Stimulated activated CD8-positive, alpha-beta memory T cell treated with anti-CD3 and anti-CD28 coated beads, Interleukin-7, amount 100 ng/mL, for 4 hours (primary cell): ENCODE data around the gene HS6ST3.
"Not testable (repeated sequence)": the region's sequence is repeated elsewhere in the genome, so short reads cannot be mapped to it uniquely, and the experiment has no call there.

Experiments used
- DNase-seq, 2 donors: peaks; one replicate each; pipeline ENCODE4 v3.0.0-alpha.2; 2020; ENCODE audit warnings: low read depth in 2 of 2

HS6ST3 gene

DNA sequence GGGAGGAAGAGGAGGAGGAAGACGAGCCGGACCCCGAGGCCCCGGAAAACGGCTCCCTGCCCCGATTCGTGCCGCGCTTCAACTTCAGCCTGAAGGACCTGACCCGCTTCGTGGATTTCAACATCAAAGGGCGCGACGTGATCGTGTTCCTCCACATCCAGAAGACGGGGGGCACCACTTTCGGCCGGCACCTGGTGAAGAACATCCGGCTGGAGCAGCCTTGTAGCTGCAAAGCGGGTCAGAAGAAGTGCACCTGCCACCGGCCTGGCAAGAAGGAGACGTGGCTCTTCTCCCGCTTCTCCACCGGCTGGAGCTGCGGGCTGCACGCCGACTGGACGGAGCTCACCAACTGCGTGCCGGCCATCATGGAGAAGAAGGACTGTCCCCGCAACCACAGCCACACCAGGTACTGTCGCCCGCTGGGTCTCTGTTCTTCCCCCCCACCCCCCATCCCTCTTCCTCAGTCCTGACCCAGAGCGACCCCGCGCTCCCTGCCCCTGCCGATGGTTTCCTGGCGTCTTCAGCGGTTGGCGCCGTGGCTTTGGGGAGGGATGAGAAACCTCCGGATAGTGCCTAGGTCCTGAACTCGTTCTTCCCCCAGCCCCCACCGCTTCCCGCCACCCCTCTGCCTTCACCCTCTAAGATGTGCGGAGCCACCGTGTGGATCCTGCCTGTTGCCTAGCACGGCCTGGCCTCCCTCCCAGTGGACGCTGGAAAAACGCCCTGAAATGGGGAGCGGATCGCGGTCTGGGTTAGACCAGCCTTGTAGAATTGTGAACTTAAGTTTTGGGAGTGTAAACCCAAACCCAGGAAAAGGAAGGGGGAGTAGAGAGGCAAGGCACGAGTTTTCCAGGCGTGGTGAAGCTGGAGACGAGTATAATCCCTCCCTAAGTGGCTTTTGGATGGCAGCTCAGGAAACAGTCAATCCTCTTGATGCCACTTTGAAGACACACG lies 1.5 kb downstream of the HS6ST3 start:
- DNase-seq, result no peak

DNA sequence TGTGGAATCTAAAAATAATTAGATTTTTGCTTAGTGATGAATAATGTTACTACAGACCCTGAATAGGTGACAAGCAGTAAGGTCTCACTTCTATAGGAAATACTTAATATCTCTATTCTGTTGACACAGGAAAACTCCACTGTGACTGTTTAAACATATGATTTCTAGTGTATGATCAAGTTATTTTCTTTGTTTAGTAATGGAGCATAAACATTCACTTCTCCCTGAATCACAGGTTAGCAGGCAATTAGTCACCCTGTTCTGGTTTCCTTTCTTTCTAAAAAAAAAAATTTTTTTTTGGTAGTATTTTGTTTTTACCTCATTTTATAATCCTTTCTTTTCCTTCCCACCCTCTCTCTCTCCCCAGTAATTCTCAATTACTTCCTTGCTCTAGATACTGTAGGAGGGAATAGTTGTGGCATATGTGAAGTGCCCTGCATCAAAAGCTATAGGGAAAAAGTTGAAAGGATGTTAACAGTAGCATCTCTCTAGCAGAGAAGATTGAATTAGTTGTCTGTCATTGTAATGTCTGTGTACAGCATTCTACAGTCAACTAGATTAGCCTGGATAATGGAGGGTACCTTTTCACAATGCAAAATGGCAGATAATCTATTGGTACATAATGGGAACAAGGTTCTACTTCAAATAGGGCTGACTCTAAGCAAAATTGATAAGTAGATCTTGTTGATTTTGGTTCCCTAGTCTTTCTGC lies 3.5 kb downstream of the HS6ST3 start:
- DNase-seq, result no peak

GRCh38 chr13:96100457-96101220 lies 10.7 kb downstream of the HS6ST3 start:
- no peak for DNase-seq

DNA sequence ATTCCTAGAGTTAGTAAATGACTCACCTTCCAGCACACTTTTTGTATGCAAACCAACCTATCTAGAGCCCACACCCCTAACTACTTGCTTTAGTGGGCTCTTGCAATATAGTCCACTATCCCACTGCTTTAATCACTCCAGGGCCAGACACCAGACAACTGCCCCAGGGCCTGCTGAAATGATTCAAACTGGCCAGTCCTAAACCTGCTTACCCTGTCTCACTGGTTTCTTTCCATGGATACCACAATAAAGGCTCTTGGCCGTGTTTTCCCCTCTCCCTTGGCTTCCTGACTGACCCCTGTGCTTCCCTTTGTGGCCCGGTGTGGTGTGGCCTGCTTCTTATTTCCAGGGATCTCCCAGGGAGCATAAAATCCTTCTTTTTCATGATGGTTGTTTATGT lies 14.6 kb downstream of the HS6ST3 start:
- DNase-seq, result no peak

DNA sequence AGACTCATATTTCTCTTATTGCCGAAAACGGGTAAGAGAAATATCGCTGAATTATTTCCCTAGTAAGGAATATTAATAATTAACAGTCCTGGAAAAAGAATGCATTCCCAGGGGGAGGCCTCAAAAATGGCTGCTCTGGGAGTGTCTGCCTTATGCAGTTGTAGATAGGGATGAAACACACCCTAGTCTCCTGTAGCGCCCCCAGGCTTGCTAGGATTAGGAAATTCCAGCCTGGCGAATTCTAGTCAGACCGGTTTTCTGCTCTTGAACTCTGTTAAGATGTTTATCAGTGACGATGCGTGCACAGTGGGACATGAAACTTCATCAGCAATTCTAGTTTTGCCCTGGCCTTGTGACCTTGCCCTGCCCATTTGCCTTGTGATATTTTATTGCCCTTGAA lies 18.2 kb downstream of the HS6ST3 start:
- not testable (repeated sequence) for DNase-seq

GRCh38 chr13:96109125-96109524 lies 19.2 kb downstream of the HS6ST3 start:
- no peak for DNase-seq

DNA sequence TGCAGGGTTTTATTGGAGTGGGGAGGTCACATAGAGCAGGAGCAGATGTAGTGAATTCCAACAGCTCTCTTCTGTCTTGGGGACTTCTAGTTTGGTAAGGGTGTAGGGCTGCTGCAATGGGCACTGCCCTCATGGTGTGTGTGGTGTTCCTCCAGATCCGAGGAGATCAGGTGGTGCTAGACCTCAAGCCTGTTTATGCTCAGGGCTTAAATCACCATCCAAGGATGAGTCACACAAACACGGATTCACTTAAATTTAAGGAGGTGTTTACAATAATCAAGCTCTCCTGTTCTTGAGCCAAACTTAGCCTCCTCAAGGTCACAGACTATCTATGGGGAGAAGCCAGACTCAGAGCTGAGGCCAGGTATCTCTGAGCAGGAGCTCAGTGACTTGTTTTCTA lies 23.0 kb downstream of the HS6ST3 start:
- DNase-seq, result no peak

GRCh38 chr13:96115368-96115767 lies 25.5 kb downstream of the HS6ST3 start:
- not testable (repeated sequence) for DNase-seq

- no peak for DNase-seq
Observed at GRCh38 chr13:96119921-96120320, 30.0 kb downstream of the HS6ST3 start.

GRCh38 chr13:96130818-96131340 lies 41.0 kb downstream of the HS6ST3 start:
- no peak for DNase-seq

DNA sequence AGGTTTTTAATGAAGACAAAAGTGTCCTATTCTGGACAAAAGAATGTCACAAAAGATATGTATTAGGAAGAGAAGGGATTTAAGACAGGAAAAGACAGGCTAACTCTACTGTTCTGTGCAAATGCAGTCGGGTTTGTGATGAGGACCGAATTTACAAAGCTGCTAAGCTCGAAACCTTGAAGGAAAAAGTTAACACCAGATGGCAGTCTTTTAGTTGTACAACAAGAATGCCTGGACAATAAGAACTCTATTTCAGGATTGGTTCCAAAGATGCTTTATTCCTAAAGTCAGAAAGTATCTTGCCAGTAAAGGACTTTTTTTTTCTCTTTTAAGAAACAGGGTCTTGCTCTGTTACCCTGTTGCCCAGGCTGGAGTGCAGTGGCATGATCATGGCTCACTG lies 51.1 kb downstream of the HS6ST3 start:
- DNase-seq, result no peak

- no peak for DNase-seq
Observed at GRCh38 chr13:96159725-96160124, 69.8 kb downstream of the HS6ST3 start.

- no peak for DNase-seq
Observed at GRCh38 chr13:96161141-96161540, 71.2 kb downstream of the HS6ST3 start.

DNA sequence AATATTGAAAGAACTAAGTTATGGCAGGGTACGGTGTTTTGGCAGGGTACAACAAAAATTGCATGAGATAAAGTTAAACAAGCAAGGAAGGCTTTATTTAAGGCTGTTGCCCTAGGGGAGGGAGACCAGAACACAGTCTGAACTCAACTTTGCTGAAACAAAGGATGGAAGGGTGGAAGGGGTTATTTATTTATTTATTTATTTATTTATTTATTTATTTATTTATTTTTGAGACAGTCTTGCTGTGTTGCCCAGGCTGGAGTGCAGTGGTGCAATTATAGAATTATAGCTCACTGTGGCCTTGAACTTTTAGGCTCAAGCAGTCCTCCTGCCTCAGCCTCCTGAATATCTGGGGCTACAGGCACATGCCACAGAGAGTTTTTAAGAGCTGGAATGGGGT lies 75.9 kb downstream of the HS6ST3 start:
- DNase-seq, result no peak

DNA sequence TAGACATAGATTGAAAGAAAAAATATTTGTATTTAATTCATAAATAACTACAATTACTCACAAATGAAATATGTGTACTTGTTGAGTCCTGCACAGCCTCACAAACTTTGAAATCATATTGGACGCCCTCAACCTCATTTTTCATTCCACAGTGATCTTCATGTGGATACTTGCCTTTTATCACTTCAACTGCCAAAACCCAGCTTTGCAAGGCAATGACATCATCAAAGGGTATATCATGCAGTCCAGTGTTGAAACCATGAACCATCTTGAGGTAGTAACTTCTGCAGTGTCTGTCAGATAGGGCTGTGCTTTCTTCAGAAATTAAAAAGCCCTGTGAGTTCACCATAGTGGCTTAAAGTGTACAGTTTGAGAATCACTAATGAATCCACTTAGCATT lies 82.2 kb downstream of the HS6ST3 start:
- DNase-seq, result no peak

DNA sequence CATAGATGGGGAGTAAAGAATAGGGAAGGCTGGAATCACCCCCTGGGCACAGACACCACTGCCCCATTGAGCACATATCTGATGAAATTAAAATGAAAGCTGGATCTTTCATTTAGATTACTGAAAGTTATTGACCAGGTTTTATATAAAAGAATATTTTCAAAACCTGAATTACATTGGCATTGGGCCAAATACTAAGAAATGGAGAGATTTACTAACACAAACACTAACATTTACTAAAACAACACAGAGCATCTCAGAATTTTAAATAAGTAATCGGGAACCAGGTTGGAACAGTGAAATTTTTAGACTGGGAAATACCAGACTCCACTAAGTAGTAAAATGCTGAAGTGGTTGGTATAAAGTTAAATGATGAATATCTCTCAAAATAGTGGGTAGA lies 88.9 kb downstream of the HS6ST3 start:
- DNase-seq, result no peak

- no peak for DNase-seq
Observed at GRCh38 chr13:96179309-96179708, 89.4 kb downstream of the HS6ST3 start.

DNA sequence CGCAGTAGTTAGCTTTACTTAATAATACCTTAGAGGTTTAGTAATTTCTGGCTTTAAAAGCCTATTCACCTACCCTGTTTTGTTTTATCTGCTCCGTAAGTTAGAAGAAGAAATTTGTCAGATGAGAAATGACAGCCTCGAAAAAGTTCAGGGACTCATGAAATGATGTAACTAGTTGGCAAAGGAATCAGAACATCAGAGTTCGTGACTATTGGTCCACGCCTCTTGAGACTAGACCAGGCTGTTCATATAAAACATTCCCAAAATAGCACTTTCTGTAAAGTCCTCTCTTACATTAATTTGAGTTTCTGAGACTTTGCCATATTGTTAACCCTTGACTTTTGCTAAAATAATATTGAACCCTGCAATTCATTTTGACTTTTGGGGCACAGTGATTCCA lies 92.0 kb downstream of the HS6ST3 start:
- DNase-seq, result no peak

GRCh38 chr13:96185818-96186217 lies 95.9 kb downstream of the HS6ST3 start:
- no peak for DNase-seq

- no peak for DNase-seq
Observed at GRCh38 chr13:96191367-96191766, 101.5 kb downstream of the HS6ST3 start.

GRCh38 chr13:96193728-96194310 lies 103.9 kb downstream of the HS6ST3 start:
- no peak for DNase-seq

- no peak for DNase-seq
Observed at GRCh38 chr13:96198038-96198437, 108.1 kb downstream of the HS6ST3 start.
